ENCODE data around the gene EMC10.
"Not testable (repeated sequence)": the region's sequence is repeated elsewhere in the genome, so short reads cannot be mapped to it uniquely, and the experiment has no call there.

Gene EMC10

DNA sequence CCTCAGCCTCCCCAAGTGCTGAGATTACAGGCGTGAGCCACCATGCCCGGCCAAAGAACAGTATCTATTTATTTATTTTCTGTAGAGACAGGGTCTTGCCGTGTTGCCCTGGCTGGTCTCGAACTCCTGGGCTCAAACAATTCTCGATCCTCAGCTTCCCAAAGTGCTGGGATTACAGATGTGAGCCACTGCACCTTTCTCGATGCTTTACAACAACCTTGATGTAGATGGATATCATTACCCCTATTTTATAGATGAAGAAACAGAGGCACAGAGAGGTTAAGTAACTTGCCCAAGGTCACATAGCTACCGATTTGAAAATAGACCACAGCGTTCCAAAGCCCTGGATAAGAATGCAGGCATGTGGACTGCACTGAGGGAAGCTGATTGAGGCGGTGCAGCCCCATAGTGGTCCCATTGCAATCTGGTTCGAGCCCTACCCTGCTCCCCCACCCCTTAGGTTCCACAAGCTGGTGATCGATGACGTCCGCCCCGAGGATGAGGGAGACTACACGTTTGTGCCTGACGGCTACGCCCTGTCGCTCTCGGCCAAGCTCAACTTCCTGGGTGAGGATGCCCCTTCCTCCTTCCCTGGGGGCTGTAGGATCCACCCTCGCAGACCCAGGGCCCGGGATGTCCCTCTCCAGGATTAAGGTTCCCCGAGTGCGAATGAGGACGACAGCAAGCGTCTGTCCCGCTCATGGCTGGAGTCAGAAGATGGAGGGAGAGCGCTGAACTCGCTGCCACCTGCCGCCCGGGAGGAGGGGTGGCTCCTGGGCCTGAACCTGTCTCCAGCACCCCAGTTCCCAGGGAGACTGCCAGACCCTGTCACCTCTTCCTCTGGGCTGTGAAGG is 25.7 kb upstream of the EMC10 start:
- no peak for DNase-seq (ENCODE audit: insufficient read length, low spot score)
- no peak for FAIRE-seq

GRCh38 chr19:50451223-50451534 is 25.1 kb upstream of the EMC10 start:
- FAIRE-seq (no peak), DNase-seq (ENCODE audit: insufficient read length, low spot score) (no peak)

DNA sequence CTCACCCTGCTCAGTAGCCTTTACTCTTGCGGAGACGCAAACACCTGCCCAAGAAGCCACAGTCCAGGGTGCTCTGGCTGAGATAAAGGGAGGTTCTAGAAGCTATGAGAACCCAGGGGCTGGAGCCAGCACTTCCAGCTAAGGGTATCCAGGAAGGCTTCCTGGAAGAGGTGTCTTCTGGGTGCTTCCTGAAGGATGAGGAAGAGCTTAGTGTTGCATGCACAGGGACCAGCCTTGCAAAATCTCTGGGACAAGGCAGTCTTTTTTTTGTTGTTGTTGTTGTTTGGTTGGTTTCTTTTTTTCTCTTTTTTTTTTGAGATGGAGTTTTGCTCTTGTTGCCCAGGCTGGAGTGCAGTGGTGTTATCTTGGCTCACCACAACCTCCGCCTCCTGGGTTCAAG is 23.1 kb upstream of the EMC10 start:
- DNase-seq (ENCODE audit: insufficient read length, low spot score) (no peak), FAIRE-seq (no peak)

GRCh38 chr19:50455992-50456391 is 20.3 kb upstream of the EMC10 start:
- FAIRE-seq: no peak
- no peak for DNase-seq (ENCODE audit: insufficient read length, low spot score)

- DNase-seq (ENCODE audit: insufficient read length, low spot score) (no peak), FAIRE-seq (no peak)
Observed at GRCh38 chr19:50457300-50457699, 19.0 kb upstream of the EMC10 start.

GRCh38 chr19:50458396-50459066 is 17.8 kb upstream of the EMC10 start:
- FAIRE-seq (no peak), DNase-seq (ENCODE audit: insufficient read length, low spot score) (no peak)

GRCh38 chr19:50459067-50459456 is 17.2 kb upstream of the EMC10 start:
- DNase-seq (ENCODE audit: insufficient read length, low spot score) (no peak), FAIRE-seq (no peak)

DNA sequence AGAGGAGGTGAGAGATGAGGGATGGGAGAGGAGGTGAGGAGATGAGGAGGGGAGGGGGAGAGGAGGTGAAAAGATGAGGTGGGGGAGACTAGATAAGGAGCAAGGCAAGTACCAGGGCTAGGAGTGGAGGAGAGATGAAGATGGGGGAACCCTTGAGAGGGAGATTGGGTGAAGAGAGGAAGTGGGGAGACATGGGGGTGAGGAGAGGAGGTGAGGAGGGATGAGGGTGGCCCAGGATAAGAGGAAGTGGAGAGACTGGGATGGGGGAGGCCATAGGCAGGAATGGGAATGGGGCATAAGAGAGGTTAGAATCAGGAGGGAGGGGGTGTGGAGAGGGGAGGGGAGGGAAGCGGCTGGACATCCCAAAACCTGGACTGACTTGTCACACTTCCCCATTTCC is 16.7 kb upstream of the EMC10 start:
- DNase-seq (ENCODE audit: insufficient read length, low spot score): no peak
- no peak for FAIRE-seq

DNA sequence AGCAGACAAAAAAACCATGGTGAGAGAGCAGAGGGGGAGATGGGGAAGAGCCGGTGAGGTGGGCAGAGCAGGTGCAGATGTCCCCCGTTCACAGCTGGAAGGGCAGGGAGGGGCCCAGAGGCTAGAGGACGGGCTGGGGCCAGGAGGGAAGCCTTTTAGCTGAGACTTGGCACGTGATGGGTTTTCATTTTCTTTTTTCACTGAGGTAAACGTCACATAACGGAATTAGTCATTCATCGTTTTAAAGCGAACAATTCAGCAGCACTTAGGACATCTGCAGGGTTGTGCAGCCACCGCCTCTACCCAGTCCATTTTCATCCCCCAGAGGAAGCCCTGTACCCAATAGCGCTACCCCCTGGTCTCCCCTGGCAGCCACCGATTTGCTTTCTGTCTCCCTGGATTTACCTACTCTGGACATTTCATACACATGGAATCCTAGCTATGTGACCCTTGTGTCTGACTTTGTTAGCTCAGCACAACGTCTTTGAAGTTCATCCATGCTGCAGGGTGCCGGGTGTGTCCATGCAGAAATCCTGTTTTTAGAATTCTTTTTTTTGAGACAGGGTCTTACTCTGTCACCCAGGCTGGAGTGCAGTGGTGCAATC is 16.0 kb upstream of the EMC10 start:
- DNase-seq (ENCODE audit: insufficient read length, low spot score): peak; percentile 72
- no peak for FAIRE-seq

DNA sequence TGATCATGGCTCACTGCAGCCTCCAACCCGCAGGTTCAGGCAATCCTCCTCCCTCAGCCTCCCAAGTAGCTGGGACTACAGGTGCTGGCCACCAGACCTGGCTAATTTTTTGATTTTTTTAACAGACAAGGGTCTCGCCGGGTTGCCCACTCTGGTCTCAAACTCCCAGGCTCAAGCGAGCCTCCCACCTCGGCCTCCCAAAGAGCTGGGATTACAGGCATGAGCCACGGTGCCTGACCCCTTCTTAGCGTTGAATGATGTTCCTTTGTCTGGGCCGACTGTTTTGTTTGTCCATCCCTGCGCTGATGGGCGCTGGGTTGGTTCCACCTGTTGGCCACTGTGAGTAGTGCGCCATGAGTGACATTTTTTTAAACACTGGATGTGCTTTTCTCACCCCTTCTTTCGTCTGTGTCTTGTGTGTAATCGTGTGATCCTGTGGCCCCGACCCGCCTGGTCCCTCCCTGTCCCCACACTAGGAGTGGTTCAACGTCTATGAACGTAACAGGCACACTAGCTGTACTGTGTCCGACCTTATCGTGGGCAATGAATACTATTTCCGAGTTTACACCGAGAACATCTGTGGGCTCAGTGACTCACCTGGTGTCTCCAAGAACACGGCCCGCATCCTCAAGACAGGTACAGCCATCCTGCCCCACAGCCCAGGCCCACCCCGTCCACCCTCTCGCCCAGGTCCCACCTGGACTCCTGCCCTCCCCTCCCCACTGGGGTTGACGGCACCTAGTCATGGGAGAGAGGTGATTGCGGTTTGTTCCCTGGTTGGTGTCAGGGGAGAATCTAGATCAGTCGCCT is 15.0 kb upstream of the EMC10 start:
- FAIRE-seq (peak; percentile 65), DNase-seq (ENCODE audit: insufficient read length, low spot score) (peak; percentile 90)

GRCh38 chr19:50462970-50463369 is 13.3 kb upstream of the EMC10 start:
- DNase-seq (ENCODE audit: insufficient read length, low spot score) (no peak), FAIRE-seq (no peak)

DNA sequence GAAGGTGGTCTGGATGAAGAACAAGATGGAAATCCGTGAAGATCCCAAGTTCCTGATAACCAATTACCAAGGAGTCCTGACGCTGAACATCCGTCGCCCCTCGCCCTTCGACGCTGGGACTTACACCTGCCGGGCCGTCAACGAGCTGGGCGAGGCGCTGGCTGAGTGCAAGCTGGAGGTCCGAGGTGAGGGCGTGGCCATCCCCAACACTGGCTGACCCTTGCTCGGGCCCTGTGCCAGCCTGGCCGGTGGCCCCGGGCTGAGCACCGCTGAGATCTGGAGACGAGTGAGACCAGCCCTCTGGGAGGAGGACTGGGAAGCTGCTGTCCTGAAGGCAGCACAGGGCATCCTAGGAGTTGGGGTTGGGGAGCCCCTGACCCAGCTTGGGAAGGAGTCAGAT is 12.0 kb upstream of the EMC10 start:
- FAIRE-seq (no peak), DNase-seq (ENCODE audit: insufficient read length, low spot score) (no peak)

DNA sequence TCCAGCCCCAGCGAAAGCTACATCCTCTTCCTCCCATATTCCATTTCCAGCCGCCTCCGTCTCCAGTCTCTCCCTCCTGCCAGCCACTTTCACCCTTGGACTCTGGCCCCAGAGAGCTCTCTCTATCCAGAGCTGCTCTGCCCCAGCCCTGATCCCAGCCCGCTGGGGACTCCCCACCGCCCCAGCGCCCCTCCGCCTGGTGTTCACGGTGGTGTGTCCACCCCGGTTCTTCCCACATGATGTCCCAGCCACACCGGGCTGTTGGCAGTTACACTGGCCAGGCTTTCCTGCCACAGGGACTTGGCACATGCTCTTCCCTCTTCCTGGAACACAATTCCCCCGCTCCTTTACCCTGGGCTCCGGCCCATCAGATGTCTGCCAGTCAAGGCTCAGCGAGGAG is 11.3 kb upstream of the EMC10 start:
- no peak for FAIRE-seq
- DNase-seq (ENCODE audit: insufficient read length, low spot score): no peak

- FAIRE-seq (no peak), DNase-seq (ENCODE audit: insufficient read length, low spot score) (no peak)
Observed at GRCh38 chr19:50465986-50466705, 10.2 kb upstream of the EMC10 start.

DNA sequence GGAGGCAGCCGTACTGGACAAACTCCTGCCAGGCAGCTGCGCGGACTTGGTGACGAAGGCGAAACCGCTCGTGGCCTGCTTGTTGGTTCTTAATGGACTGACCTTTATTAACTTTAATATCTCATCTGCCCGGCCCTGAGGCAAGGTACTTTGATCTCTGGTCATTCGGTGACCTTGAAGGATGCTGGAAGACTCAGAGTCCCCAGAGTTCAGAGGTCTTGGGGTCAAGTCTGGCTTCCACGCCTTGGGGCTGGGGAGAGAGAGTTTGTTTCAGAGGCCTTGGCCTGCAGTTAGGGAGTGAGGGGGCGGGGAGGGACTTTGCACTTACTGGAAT is 9.6 kb upstream of the EMC10 start:
- DNase-seq (ENCODE audit: insufficient read length, low spot score) (no peak), FAIRE-seq (no peak)

DNA sequence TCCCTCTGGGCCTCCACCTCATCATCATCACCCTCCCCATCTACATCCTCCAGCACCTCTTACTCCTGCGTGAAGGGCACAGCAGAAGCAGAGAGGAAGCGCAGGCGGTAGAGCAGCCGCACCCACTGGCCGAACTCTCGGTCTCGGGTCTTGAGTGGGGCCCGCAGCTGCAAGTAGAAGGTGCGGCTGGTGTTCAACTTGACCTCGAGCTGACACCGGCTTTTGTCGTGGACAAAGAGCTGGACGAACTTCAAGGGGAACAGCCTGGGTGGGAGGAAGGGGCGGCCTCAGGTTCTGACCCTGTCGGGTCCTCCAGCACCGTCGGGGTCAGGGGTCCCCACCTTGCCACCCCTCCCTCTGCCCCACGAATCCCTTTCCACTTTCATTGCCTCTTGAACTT is 8.7 kb upstream of the EMC10 start:
- FAIRE-seq: no peak

GRCh38 chr19:50468818-50469217 is 7.5 kb upstream of the EMC10 start:
- FAIRE-seq (no peak), DNase-seq (ENCODE audit: insufficient read length, low spot score) (no peak)

More for the DNA sequence above, 8.7 kb upstream of the EMC10 start:
- DNase-seq (ENCODE audit: insufficient read length, low spot score): no peak

- not testable (repeated sequence) for DNase-seq (ENCODE audit: insufficient read length, low spot score); FAIRE-seq
Observed at GRCh38 chr19:50473336-50473735, 3.0 kb upstream of the EMC10 start.

DNA sequence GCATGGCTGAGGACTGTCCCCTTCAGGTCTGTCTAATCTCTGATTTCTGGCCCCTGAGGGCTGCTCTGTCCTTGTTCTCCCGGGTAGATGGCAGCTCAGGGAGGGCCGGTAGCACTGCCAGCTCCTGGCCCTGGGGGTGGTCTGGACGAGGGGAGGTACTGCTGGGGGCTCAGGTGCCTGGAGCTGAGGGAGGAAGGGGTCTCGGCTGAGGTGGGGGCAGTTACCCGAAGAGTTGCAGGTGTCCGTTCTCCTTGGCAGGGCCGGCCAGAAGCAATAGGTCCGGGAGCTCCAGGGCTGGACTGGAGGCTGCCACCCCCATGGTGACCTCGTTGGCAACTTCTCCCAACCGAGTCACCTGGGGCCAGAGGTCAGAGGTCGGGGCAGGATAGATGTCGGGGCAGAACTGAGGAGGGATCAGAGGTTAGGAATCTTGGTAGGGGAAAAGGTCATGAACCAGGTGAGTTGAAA is 1.2 kb upstream of the EMC10 start:
- FAIRE-seq (no peak), DNase-seq (ENCODE audit: insufficient read length, low spot score) (no peak)

- FAIRE-seq (no peak), DNase-seq (ENCODE audit: insufficient read length, low spot score) (no peak)
Observed at GRCh38 chr19:50475736-50476223, 527 bp upstream of the EMC10 start.

- DNase-seq (ENCODE audit: insufficient read length, low spot score): no peak
- FAIRE-seq: no peak
Observed at GRCh38 chr19:50476907-50477238, 566 bp downstream of the EMC10 start.
